ENCODE results near the gene GALNT10.

Gene GALNT10

GRCh38 chr5:154406826-154407225 lies 216.3 kb downstream of the GALNT10 start:
- DNase-seq (ENCODE audit: low spot score), result no peak

GRCh38 chr5:154408811-154409210 lies 218.3 kb downstream of the GALNT10 start:
- DNase-seq (ENCODE audit: low spot score), result no peak

DNA sequence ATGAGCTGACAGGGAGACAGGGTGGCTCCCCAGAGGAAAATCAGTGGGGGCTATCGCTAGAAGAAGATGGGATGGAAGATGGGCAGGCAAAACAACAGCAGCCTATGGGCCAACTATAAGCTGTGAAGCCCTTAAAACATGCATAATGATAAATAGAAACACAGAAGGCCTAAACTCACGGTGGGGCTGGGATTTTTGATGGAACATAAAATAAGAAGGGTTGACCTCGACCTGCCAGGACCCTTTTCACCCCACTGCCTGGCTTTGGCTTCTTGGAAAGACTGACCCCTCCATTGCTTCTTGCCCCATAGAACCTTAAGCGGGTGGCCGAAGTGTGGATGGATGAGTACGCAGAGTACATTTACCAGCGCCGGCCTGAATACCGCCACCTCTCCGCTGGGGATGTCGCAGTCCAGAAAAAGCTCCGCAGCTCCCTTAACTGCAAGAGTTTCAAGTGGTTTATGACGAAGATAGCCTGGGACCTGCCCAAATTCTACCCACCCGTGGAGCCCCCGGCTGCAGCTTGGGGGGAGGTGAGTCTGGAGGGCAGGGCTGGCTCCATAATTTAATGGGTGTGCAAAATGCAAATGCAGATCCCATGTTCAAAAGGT lies 218.8 kb downstream of the GALNT10 start:
- no peak for DNase-seq (ENCODE audit: low spot score)

DNA sequence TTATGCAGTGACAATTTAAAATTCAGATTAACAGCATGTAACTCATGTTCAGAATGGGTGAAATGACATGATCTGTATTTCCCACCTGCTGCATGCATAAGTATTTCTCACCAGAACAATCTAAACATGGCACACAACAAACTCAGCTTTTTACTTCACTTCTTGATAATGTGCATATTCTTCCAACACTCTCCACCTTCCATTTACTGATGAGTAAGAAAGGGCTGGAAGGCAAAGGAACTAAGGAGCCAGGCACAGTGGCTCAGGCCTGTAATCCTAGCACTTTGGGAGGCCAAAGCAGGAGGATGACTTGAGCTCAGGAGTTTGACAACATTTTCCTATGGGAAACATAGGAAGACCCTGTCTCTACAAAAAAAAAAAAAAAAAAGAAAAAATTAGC lies 219.5 kb downstream of the GALNT10 start:
- DNase-seq (ENCODE audit: low spot score), result no peak

GRCh38 chr5:154410786-154411185 lies 220.3 kb downstream of the GALNT10 start:
- no peak for DNase-seq (ENCODE audit: low spot score)

GRCh38 chr5:154411338-154411737 lies 220.8 kb downstream of the GALNT10 start:
- DNase-seq (ENCODE audit: low spot score), result no peak

DNA sequence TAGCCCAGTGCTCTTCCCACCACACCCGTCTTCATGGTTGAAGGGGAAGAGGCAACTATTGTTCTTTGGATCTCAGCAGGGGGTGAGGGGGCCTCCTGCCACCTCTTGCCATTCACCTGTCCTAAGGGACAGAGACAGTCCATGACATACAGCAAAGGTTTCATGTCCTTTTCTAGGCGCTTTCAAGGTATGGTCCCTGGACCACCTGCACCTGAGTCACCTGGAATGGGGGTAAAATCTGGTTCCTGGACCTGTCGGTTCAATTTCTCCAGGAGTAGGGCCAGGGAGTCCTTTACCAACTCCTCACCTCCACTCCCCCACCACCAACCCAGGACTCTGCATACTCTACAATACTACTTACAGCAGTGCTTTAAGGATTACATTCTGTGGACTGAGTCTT lies 221.8 kb downstream of the GALNT10 start:
- DNase-seq (ENCODE audit: low spot score), result no peak

GRCh38 chr5:154412925-154413324 lies 222.4 kb downstream of the GALNT10 start:
- DNase-seq (ENCODE audit: low spot score), result no peak

GRCh38 chr5:154415114-154415513 lies 224.6 kb downstream of the GALNT10 start:
- DNase-seq (ENCODE audit: low spot score), result no peak

DNA sequence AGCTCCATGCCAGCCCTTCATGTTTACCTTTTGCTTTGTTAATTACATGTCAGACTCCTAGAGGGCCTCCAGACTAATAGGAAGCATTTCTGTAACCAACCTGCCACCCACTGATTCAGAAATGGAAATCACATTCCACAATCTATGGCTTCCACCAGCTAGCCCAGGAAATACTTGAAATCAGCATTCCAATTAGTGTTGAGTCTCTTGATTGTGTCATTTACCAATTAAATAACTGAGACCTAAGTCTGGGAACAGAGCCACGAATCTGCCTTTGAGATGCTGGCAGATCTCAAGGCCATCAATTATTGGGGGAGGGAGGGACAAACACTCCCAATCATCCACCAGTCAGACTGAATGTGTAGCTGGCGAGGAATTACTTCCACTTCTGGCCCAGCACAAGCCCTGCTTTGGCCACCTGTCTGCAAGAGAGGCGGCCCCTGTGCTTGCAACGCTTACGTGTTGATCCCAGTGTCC lies 227.8 kb downstream of the GALNT10 start:
- no peak for DNase-seq (ENCODE audit: low spot score)

DNA sequence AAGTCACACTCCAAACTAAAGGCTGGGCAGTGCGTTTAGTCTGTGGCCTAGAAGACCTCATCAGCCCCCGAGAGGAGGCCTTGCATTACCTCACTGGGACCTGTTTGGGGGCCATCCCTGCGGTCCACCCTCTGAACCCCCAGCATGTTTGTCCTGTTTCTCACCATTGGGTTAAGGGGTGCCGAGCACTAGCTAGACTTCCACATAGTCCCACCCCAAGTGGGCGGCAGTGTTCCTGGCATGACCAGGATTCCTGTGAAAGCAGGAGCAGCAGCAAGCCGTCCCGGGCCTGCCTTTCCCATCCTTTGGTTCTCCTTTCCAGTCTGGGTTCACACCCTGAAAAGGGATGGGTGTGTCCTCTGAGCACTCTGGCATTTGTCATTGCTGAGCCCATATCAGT lies 228.7 kb downstream of the GALNT10 start:
- no peak for DNase-seq (ENCODE audit: low spot score)

- DNase-seq (ENCODE audit: low spot score), result no peak
Observed at GRCh38 chr5:154421868-154422267, 231.3 kb downstream of the GALNT10 start.

DNA sequence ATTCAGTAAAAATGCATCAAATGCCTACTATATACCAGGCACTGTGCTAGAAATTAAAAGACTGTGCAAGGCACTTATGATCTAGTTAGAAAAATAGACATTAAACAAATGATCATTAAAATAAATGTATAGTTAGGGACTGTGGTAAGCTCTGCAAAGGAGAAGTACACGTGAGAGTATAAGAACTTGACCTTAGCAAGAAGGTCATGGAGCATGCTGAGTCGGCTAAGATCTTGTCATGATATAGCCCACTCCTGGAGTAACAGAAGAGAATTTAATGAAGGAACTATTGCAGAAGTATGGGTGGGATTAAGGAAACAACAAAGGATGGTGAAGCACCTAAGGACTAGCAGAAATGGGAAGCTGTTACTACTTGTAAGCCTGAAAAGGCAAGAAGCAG lies 231.8 kb downstream of the GALNT10 start:
- DNase-seq (ENCODE audit: low spot score), result no peak

DNA sequence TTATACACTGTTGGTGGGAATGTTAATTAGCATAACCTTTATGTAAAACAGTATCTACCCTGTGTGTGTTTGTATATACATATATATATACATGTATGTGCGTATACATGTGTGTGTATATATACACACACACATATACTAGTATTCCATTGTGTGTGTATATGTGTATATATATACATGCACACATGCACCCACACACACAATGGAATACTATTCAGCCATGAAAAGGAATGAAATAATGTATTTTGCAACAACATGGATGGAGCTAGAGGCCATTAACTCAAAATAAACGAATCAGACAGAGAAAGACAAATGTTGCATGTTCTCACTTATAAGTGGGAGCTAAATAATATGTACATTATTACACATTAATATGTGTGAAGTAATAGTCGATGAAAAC lies 237.7 kb downstream of the GALNT10 start:
- no peak for DNase-seq (ENCODE audit: low spot score)

- DNase-seq (ENCODE audit: low spot score), result no peak
Observed at GRCh38 chr5:154429341-154429740, 238.8 kb downstream of the GALNT10 start.

DNA sequence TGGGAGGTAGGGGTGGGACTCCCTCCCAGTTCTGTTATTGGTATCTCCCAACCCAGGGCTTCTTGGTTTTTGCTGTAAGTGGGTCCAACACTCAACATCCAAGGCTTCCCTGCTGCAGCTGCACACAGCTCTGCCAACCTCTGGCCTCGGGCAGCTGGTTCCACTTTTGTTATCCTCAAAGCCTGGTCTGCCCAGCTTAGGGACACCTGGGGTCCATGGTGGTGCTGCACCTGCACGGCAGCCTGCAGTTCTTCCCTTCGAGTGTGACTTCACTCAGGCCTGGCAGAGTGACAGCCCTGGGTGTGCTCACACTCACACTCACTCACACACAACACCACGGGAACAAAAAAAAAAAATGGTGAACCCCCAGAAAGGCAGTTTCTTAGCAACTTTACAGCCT lies 239.9 kb downstream of the GALNT10 start:
- DNase-seq (ENCODE audit: low spot score), result no peak

DNA sequence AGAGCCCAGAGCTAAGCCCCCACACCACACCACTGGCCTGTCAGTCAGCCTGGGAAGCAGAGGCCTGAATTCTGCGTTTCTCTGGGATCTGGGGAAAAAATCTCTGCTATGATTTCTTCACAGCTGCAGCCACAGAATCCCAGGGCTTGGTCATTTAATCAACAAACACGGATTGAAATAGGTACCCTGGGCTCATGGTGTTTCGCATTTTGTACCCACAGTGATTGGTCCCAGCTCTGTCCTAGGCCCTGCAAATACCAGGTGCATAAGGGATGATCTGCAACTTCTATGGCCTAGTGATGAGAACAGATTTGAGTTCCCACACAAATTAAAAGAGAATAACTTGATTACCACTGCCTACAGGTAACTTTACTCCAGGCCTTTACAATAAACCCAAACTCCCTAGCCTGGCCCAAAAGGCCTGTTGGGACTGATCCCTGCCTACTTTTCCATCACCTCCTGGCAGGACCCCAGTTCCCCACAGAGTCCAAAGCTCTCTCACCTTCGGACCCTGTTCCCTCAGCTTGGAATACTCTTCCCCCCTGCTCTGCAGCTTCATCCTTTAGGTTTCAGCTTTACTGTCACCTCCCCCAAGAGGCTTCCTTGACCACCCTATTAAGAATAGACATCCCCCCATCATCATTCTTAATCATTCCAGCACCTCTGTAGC lies 240.6 kb downstream of the GALNT10 start:
- no peak for DNase-seq (ENCODE audit: low spot score)

DNA sequence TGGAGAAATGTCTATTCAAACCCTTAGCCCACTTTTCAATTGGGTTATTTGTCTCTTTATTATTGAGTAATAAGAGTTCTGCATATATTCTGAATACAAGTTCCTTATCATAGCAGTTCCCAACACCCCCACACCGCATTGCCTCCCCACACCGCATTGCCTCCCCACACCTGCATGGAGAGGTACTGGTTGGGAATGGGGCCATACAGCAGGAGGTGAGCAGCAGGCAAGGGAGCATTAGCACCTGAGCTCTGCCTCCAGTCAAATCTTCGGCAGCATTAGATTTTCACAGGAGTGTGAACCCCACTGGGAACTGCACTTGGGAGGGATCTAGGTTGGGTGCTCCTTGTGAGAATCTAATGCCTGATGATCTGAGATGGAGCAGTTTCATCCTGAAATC lies 244.7 kb downstream of the GALNT10 start:
- DNase-seq (ENCODE audit: low spot score), result no peak

GRCh38 chr5:154437281-154437965 lies 246.9 kb downstream of the GALNT10 start:
- no peak for DNase-seq (ENCODE audit: low spot score)

GRCh38 chr5:154440540-154440939 lies 250.0 kb downstream of the GALNT10 start:
- no peak for DNase-seq (ENCODE audit: low spot score)

DNA sequence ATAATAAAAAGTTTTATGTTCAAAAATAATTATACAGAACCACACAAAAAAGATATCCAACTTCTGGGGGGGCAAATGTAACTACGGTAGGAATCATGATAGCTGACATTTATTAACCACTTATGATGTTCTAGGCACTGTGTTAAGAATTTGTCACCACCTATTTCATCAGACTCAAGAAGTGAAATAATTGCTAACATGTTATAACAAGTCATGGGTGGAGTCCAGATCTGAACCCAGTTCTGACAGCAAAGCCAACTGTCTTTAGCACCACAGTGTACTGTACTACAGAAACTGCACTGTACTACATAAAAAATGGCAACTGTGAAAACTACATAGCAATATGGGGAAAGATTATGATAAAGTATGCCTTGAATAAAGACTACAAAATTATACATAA lies 252.3 kb downstream of the GALNT10 start:
- no peak for DNase-seq (ENCODE audit: low spot score)

- no peak for DNase-seq (ENCODE audit: low spot score)
Observed at GRCh38 chr5:154444556-154445421, 254.3 kb downstream of the GALNT10 start.
